Measurements from ENCODE around the gene GEMIN4. TPM values are rescaled to one million over a fixed set of nuclear protein-coding genes. Genes with fewer than 3 reads are reported as not detected.
A peak's percentile ranks its signal among the peaks of the same experiment; 100 is the strongest.

GEMIN4 gene
- polyA plus RNA-seq (2011; rRNA removed), result 9.3 and 13.6 TPM in 2 replicates
- 14.6 and 18.3 TPM in 2 replicates for polyA minus RNA-seq (2011; rRNA and poly(A)+ RNA removed)

DNA sequence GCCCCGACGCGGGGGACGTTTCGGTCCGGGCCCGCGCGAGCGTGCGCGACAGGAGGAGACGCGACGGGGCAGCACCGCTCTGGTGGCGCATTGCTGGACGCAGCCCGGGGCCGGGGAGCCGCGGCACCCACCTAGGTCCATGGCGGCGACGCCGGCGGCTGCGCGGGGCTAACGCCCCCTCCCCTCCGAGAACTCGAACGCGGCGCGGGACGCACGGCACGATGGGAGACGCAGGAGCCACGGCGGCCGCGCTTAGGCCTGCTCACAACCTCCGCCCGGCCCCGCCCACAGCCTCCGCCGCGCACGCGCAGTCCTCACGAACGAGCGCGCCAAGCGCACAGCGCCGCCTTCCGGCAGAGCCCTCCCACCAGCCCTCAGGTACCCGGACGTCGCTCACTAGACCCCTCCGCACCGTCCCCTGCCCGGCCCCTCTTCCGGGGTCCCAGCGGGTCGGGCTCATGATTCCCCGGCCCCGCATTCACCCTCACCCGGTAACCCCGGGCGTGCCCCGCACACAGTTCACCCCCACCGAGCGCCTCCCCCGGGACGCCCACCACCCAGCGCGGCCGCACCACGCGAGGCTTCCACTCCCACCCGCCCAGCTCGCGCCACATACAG is at the start of gene GEMIN4:
Gene GEMIN4 (minus strand): TSS at position 263 of the 618 bp plus-strand sequence. CDS start 122 bp downstream, at position 141.
- CTCF ChIA-PET, result interaction anchor here (0.6 to 1.4 kb wide), 10 partner anchors 12 to 277 kb away, joined by 3 to 6 read pairs (median 4); partner anchors contain the start of genes GLOD4, MRM3 and NXN
- Histone ChIP-seq H3K9me3 (ENCODE audit: control insufficient read depth, insufficient read depth, low read length) (peaks cover 9% of the 10 kb centered on the region), H3K4me3 (ENCODE audit: low read depth, low read length) (peak within 1 kb of the TSS; percentile 71), H3K27me3 (ENCODE audit: control insufficient read depth, insufficient read depth, low read length) (no peaks in the 10 kb centered on the region), H3K27ac (ENCODE audit: low read depth, low read length) (peak within 1 kb of the TSS; percentile 39)
- TF ChIP-seq CTCF (IDR thresholded peaks at IDR 0.05; ENCODE audit: low read depth, low read length), result peak; percentile 91
- DNase-seq (ENCODE audit: low read depth, low spot score), result peak; percentile 65
- POLR2A ChIA-PET, result interaction anchor here (0.6 to 1.1 kb wide), 4 partner anchors 30 to 340 kb away, joined by 3 to 4 read pairs (median 4); partner anchors contain the start of genes GLOD4, MRM3 and TIMM22

DNA sequence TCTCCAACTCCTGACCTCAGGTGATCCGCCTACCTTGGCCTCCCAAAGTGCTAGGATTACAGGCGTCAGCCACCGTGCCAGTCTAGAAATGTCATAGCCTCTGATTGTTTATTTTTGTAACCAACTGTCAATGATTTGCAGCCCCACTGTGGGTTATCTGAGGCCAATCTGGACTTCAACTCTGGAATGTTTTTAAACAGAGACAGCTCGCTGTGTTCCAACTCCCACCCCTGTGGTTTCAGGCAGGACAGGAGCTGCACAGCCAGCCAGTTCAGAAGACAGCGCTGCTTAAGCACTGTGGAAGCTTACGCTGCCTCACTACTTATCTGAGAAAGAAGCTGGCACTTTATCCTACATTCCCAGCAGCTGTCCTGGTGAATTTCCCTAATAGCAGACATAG is 49.6 kb upstream of the GEMIN4 start:
- Histone ChIP-seq H3K27me3 (ENCODE audit: control insufficient read depth, insufficient read depth, low read length) (no peaks in the 10 kb centered on the region), H3K9me3 (ENCODE audit: control insufficient read depth, insufficient read depth, low read length) (no peaks in the 10 kb centered on the region; the same call in 1 of the 2 replicates), H3K4me3 (ENCODE audit: low read depth, low read length) (no peak overlapping the region), H3K27ac (ENCODE audit: low read depth, low read length) (no peak overlapping the region)
- CTCF ChIA-PET, result no interaction called here
- no peak for DNase-seq (ENCODE audit: low read depth, low spot score)
- POLR2A ChIA-PET, result no interaction called here
- TF ChIP-seq CTCF (IDR thresholded peaks at IDR 0.05; ENCODE audit: low read depth, low read length), result no peak

GRCh38 chr17:800446-801242 is 48.6 kb upstream of the GEMIN4 start:
- POLR2A ChIA-PET, result no interaction called here
- CTCF ChIA-PET, result interaction anchor here (0.6 kb wide), 1 partner anchor 51 kb away, joined by 3 read pairs; no protein-coding TSS in a partner anchor

GRCh38 chr17:799261-799660 is 47.2 kb upstream of the GEMIN4 start:
- DNase-seq (ENCODE audit: low read depth, low spot score), result no peak
- no peak for TF ChIP-seq CTCF (IDR thresholded peaks at IDR 0.05; ENCODE audit: low read depth, low read length)
- no peak overlapping the region for H3K27ac ChIP-seq (ENCODE audit: low read depth, low read length)
- CTCF ChIA-PET, result interaction anchor here (1.5 kb wide), 1 partner anchor 182 kb away, joined by 5 read pairs; no protein-coding TSS in a partner anchor
- POLR2A ChIA-PET, result no interaction called here
- no peak overlapping the region for H3K4me3 ChIP-seq (ENCODE audit: low read depth, low read length)
- no peaks in the 10 kb centered on the region; the same call in 1 of the 2 replicates for H3K9me3 ChIP-seq (ENCODE audit: control insufficient read depth, insufficient read depth, low read length)
- H3K27me3 ChIP-seq (ENCODE audit: control insufficient read depth, insufficient read depth, low read length), result no peaks in the 10 kb centered on the region

More at GRCh38 chr17:800446-801242, 48.6 kb upstream of the GEMIN4 start:
- TF ChIP-seq CTCF (IDR thresholded peaks at IDR 0.05; ENCODE audit: low read depth, low read length), result no peak
- no peak for DNase-seq (ENCODE audit: low read depth, low spot score)
- Histone ChIP-seq H3K4me3 (ENCODE audit: low read depth, low read length) (no peak overlapping the region), H3K27me3 (ENCODE audit: control insufficient read depth, insufficient read depth, low read length) (no peaks in the 10 kb centered on the region), H3K27ac (ENCODE audit: low read depth, low read length) (no peak overlapping the region), H3K9me3 (ENCODE audit: control insufficient read depth, insufficient read depth, low read length) (no peaks in the 10 kb centered on the region; the same call in 1 of the 2 replicates)

Data from AG04450 (cell line).